Breast epithelium (tissue), 3 donors: ENCODE measurements around the gene SPACA9.

ENCODE experiments used
- POLR2A ChIP-seq: fragments of 450-650 bp; IDR thresholded peaks from one replicate; pipeline ENCODE4 v1.6.1; 2016; ENCODE audit warnings: antibody characterized with exemption, mild to moderate bottlenecking, moderate library complexity
- TF ChIP-seq, protein P1 (sequence below), 3 donors: fragments of 450-650 bp; IDR thresholded peaks; one replicate each; pipeline ENCODE4 v1.5.1; 2016 to 2017; ENCODE audit warnings: antibody characterized with exemption in 3 of 3, mild to moderate bottlenecking in 3 of 3, moderate library complexity in 3 of 3

DNA sequence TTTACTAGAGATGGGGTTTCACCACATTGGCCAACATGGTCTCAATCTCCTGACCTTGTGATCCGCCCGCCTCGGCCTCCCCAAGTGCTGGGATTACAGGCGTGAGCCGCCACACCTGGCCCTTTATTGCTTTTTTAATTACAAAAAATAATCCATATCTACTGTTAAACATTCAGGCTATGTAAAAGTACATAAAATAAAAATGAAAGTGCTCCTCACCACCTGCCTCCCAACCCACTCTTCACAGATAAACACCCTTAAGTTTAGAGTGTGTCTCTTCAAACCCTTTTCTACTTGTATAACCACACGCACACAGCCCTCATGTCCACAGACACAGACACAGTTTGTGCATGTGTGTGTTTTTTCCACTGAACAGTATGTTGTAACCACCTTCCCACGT is 49.0 kb downstream of the SPACA9 start:
- TF ChIP-seq, protein P1, sequence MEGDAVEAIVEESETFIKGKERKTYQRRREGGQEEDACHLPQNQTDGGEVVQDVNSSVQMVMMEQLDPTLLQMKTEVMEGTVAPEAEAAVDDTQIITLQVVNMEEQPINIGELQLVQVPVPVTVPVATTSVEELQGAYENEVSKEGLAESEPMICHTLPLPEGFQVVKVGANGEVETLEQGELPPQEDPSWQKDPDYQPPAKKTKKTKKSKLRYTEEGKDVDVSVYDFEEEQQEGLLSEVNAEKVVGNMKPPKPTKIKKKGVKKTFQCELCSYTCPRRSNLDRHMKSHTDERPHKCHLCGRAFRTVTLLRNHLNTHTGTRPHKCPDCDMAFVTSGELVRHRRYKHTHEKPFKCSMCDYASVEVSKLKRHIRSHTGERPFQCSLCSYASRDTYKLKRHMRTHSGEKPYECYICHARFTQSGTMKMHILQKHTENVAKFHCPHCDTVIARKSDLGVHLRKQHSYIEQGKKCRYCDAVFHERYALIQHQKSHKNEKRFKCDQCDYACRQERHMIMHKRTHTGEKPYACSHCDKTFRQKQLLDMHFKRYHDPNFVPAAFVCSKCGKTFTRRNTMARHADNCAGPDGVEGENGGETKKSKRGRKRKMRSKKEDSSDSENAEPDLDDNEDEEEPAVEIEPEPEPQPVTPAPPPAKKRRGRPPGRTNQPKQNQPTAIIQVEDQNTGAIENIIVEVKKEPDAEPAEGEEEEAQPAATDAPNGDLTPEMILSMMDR (IDR thresholded peaks at IDR 0.05), result no peak
- TF ChIP-seq POLR2A, result no peak
